HepG2 (cell line): ENCODE data around the gene SDR9C7. TPM values are rescaled to one million over a fixed set of nuclear protein-coding genes. Genes with fewer than 3 reads are reported as not detected.

Source experiments
- ASH2L ChIP-seq: fragments of 300-600, 200-600 bp; sonication (generic); IDR thresholded peaks from 2 replicates; pipeline ENCODE4 v1.7.0; 2017; ENCODE audit warnings: low read depth, mild to moderate bottlenecking, moderate library complexity, mixed read lengths, low read length; ENCODE audit not compliant: insufficient read length
- BRD4 ChIP-seq: sonication (generic); formaldehyde crosslinking; IDR thresholded peaks from 2 replicates; pipeline ENCODE4 v1.4.0; 2020; ENCODE audit warnings: missing genetic modification reagents
- EZH2 ChIP-seq: conservative IDR thresholded peaks from 2 replicates; pipeline ENCODE4 v1.6.1; 2012; ENCODE audit warnings: mild to moderate bottlenecking, low read depth, low read length, moderate library complexity
- FOXP1 ChIP-seq, 2 experiments: fragments of 450-650 bp in 1 of 2; IDR thresholded peaks; 2 replicates each; pipeline ENCODE4 v1.6.1; 2017 to 2018; ENCODE audit warnings: antibody characterized with exemption in 1 of 2
- HES4 ChIP-seq: sonication (generic); formaldehyde crosslinking; IDR thresholded peaks from 2 replicates; pipeline ENCODE4 v1.9.0; 2021; ENCODE audit warnings: mild to moderate bottlenecking, missing genetic modification reagents, borderline replicate concordance
- HNF1A ChIP-seq, 2 experiments: sonication (generic) in 1 of 2; formaldehyde crosslinking in 1 of 2; IDR thresholded peaks; 2 replicates each; pipeline versions ENCODE4 v1.4.0 to v1.6.1; 2016 to 2020; ENCODE audit warnings: borderline replicate concordance in 1 of 2, low read depth in 1 of 2, mild to moderate bottlenecking in 1 of 2, missing genetic modification reagents in 1 of 2
- MAZ ChIP-seq, 2 experiments: sonication (generic) in 1 of 2; formaldehyde crosslinking in 1 of 2; IDR thresholded peaks; 2 replicates each; pipeline versions ENCODE4 v1.5.0 to v1.6.1; 2012 to 2020; ENCODE audit warnings: low read depth in 2 of 2, mild to moderate bottlenecking in 2 of 2, borderline replicate concordance in 1 of 2, improper control_type of control experiment in 1 of 2, low read length in 1 of 2, missing genetic modification reagents in 1 of 2, moderate library complexity in 1 of 2
- MTA3 ChIP-seq: sonication (generic); formaldehyde crosslinking; IDR thresholded peaks from 2 replicates; pipeline ENCODE4 v1.4.0; 2020; ENCODE audit warnings: missing genetic modification reagents
- RARA ChIP-seq: IDR thresholded peaks from 2 replicates; pipeline ENCODE4 v1.6.1; 2016; ENCODE audit warnings: missing genetic modification reagents, missing compliant biosample characterization
- SIX4 ChIP-seq: sonication (generic); formaldehyde crosslinking; IDR thresholded peaks from 2 replicates; pipeline ENCODE4 v1.4.0; 2020; ENCODE audit warnings: missing genetic modification reagents
- SRF ChIP-seq: IDR thresholded peaks from 2 replicates; pipeline ENCODE4 v1.6.1; 2011; ENCODE audit warnings: mild to moderate bottlenecking, low read depth, low read length, moderate library complexity
- TBX2 ChIP-seq: sonication (generic); formaldehyde crosslinking; IDR thresholded peaks from 2 replicates; pipeline ENCODE4 v1.5.0; 2020; ENCODE audit warnings: missing genetic modification reagents, mild to moderate bottlenecking, borderline replicate concordance
- WIZ ChIP-seq: sonication (generic); formaldehyde crosslinking; IDR thresholded peaks from 2 replicates; pipeline ENCODE4 v1.5.1; 2020; ENCODE audit warnings: mild to moderate bottlenecking, missing genetic modification reagents
- ZNF205 ChIP-seq: IDR thresholded peaks from 2 replicates; pipeline ENCODE4 v1.6.1; 2018; ENCODE audit warnings: missing biosample characterization, missing genetic modification reagents
- ZSCAN9 ChIP-seq: IDR thresholded peaks from 2 replicates; pipeline ENCODE4 v1.6.1; 2016; ENCODE audit warnings: borderline replicate concordance
- polyA plus RNA-seq, 8 experiments: library from polyadenylated mRNA; depleted of rRNA in 3 of 8; stranded (reverse) in 7 of 8; unstranded in 1 of 8; fragments of >200 nt; fragmentation: Illumina TruSeq in 4 of 8; extraction: Trizol in 4 of 8; gene quantifications; 2 replicates each; pipeline versions ENCODE4 v1.2.1 to v1.2.3, GENCODE V29; 2011 to 2016; ENCODE audit warnings: low read depth in 4 of 8, missing spikeins in 1 of 8, mixed read lengths in 1 of 8; ENCODE audit not compliant: insufficient read depth in 1 of 8
- total RNA-seq, 5 experiments: library from RNA; depleted of rRNA; stranded (reverse); fragments of >200 nt; fragmentation: Illumina TruSeq; extraction: Trizol; gene quantifications; 2 replicates each; pipeline ENCODE4 v1.2.3, GENCODE V29; 2016; ENCODE audit warnings: low read depth in 1 of 5
- TF ChIP-seq, protein P1 (sequence below), 2 experiments: IDR thresholded peaks; 2 replicates each; pipeline ENCODE4 v1.6.1; 2011 to 2012; ENCODE audit warnings: low read length in 2 of 2, borderline replicate concordance in 1 of 2, low read depth in 1 of 2, mild to moderate bottlenecking in 1 of 2, moderate library complexity in 1 of 2
- TF ChIP-seq, protein P2 (sequence below): sonication (generic); formaldehyde crosslinking; IDR thresholded peaks from 2 replicates; pipeline ENCODE4 v1.4.0; 2020; ENCODE audit warnings: mild to moderate bottlenecking, low read depth, missing genetic modification reagents

Gene SDR9C7
- total and polyA plus RNA-seq, 2 of the 13 experiments (the other 11 are each of a cell fraction or from before 2014, with no cell fraction given): 0.04 TPM; not detected in 1

GRCh38 chr12:56941299-56942017 lies 7.2 kb upstream of the SDR9C7 start (continued):
- TF ChIP-seq, protein P1, sequence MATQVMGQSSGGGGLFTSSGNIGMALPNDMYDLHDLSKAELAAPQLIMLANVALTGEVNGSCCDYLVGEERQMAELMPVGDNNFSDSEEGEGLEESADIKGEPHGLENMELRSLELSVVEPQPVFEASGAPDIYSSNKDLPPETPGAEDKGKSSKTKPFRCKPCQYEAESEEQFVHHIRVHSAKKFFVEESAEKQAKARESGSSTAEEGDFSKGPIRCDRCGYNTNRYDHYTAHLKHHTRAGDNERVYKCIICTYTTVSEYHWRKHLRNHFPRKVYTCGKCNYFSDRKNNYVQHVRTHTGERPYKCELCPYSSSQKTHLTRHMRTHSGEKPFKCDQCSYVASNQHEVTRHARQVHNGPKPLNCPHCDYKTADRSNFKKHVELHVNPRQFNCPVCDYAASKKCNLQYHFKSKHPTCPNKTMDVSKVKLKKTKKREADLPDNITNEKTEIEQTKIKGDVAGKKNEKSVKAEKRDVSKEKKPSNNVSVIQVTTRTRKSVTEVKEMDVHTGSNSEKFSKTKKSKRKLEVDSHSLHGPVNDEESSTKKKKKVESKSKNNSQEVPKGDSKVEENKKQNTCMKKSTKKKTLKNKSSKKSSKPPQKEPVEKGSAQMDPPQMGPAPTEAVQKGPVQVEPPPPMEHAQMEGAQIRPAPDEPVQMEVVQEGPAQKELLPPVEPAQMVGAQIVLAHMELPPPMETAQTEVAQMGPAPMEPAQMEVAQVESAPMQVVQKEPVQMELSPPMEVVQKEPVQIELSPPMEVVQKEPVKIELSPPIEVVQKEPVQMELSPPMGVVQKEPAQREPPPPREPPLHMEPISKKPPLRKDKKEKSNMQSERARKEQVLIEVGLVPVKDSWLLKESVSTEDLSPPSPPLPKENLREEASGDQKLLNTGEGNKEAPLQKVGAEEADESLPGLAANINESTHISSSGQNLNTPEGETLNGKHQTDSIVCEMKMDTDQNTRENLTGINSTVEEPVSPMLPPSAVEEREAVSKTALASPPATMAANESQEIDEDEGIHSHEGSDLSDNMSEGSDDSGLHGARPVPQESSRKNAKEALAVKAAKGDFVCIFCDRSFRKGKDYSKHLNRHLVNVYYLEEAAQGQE (IDR thresholded peaks at IDR 0.05; ENCODE audit: borderline replicate concordance in 1 of 2, low read depth in 1 of 2, low read length in 2 of 2): peak in 1 of 2 experiments; percentile 49; a peak in 1 of 4 replicates
- TF ChIP-seq FOXP1 (IDR thresholded peaks at IDR 0.05) (peak; percentile 84), FOXP1 (CRISPR knock-in tag; IDR thresholded peaks at IDR 0.05) (peak; percentile 97), BRD4 (no peak), MTA3 (CRISPR knock-in tag) (no peak), HES4 (CRISPR knock-in tag) (no peak), WIZ (CRISPR knock-in tag) (no peak), ZSCAN9 (CRISPR knock-in tag) (peak; percentile 60; the same call in 1 of the 2 replicates), SRF (0 out of 2 replicates have a peak, but pooled peaks have one; percentile 57), TBX2 (CRISPR knock-in tag) (peak; percentile 91), ASH2L (peak; percentile 60), ZNF205 (CRISPR knock-in tag) (peak; percentile 86), MAZ (IDR thresholded peaks at IDR 0.05; ENCODE audit: borderline replicate concordance, low read depth, low read length) (peak; percentile 71; the same call in 1 of the 2 replicates), MAZ (CRISPR knock-in tag; IDR thresholded peaks at IDR 0.05; ENCODE audit: low read depth) (peak; percentile 76), SIX4 (CRISPR knock-in tag) (no peak), EZH2 (no peak), HNF1A (IDR thresholded peaks at IDR 0.05; ENCODE audit: low read depth) (peak; percentile 42; the same call in 1 of the 2 replicates), HNF1A (CRISPR knock-in tag; IDR thresholded peaks at IDR 0.05; ENCODE audit: borderline replicate concordance) (peak; percentile 60; the same call in 1 of the 2 replicates), RARA (CRISPR knock-in tag) (peak; percentile 85)
- TF ChIP-seq, protein P2, sequence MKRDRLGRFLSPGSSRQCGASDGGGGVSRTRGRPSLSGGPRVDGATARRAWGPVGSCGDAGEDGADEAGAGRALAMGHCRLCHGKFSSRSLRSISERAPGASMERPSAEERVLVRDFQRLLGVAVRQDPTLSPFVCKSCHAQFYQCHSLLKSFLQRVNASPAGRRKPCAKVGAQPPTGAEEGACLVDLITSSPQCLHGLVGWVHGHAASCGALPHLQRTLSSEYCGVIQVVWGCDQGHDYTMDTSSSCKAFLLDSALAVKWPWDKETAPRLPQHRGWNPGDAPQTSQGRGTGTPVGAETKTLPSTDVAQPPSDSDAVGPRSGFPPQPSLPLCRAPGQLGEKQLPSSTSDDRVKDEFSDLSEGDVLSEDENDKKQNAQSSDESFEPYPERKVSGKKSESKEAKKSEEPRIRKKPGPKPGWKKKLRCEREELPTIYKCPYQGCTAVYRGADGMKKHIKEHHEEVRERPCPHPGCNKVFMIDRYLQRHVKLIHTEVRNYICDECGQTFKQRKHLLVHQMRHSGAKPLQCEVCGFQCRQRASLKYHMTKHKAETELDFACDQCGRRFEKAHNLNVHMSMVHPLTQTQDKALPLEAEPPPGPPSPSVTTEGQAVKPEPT (CRISPR knock-in tag): no peak
